GM19099 (cell line): ENCODE data around the gene PLK1.

Experiments
- POLR2A ChIP-seq: IDR thresholded peaks from 3 replicates; pipeline ENCODE4 v1.6.1; 2011; ENCODE audit warnings: low read depth; ENCODE audit not compliant: insufficient read length; ENCODE audit errors: extremely low read depth

PLK1 gene

DNA sequence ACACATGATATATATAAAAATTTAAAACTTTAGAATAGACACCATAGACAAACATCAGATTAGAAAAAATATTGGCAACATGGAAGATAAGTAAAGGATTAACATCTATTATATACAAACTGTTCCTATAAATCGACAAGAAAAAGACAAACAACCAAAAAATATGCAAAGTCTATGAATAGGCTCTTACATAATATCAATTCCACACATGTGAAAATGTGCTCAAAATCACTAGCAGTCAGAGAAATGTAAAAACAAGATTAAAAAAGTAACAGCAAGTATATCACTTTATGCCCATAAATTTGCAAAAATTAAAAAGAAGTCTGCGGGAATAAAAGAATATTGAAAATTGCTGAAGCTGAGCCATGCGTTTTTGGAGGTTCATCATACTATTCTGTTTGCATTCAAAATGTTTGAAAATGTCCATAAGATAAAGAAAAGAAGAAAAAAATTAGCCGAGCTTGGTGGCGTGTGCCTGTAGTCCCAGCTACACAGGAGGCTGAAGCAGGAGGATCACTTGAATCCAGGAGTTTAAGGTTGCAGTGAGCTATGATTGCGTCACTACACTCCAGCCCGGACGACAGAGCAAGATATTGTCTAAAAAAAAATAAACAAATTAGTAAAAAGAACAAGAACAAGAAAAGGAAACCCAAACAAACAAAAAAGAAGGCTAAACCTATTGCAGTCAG, 45.6 kb downstream of the PLK1 start:
- no peak for TF ChIP-seq POLR2A

DNA sequence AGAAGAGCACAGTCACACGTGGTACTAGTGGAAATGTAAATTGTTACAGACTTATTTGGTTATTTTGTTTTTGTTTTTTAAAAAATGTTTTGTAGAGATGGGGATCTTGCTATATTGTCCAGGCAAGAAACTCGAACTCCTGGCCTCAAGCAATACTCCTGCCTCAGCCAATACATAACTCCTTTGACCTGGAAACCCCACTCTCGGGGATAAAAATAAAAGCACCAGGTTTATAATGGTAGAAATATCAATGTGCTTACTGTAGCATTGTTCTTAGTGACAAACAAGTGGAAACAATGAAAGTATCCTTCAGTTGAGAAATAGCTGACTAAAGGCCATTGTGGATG, 46.1 kb downstream of the PLK1 start:
- TF ChIP-seq POLR2A: no peak

DNA sequence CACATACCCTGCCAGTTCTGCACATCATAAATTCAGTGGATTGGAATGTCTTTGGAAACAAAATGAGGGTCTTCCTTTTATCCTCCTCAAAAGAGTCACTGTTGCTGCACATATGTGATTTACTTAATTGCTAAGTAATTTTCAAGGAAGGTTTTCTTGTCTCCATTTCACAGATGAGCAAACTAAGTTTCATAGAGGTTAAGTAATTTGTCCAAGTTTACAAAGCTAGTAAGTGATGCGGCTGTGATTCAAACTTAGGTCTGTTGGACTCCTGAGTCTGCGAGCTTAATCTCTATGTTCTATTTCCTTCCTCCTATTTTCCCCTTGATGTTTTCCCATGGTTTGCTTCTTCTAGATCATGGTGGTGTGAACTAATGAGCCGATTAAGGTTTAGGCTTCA, 48.0 kb downstream of the PLK1 start:
- TF ChIP-seq POLR2A: no peak

DNA sequence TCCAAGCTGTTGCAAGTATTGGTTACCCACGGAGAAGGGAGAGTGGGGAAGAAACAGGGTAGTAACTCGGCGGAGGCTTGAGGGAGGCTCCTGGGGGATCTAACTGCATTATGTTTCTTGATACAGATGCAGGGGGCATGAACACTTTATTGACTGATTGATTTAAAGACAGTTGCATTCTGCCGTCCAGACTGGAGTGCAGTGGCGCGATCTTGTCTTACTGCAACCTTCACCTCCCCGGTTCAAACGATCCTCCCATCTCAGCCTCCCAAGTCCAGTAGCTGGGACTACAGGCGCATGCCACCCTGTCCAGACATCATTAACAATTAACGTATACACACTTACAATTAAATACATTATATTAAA, 49.4 kb downstream of the PLK1 start:
- no peak for TF ChIP-seq POLR2A

DNA sequence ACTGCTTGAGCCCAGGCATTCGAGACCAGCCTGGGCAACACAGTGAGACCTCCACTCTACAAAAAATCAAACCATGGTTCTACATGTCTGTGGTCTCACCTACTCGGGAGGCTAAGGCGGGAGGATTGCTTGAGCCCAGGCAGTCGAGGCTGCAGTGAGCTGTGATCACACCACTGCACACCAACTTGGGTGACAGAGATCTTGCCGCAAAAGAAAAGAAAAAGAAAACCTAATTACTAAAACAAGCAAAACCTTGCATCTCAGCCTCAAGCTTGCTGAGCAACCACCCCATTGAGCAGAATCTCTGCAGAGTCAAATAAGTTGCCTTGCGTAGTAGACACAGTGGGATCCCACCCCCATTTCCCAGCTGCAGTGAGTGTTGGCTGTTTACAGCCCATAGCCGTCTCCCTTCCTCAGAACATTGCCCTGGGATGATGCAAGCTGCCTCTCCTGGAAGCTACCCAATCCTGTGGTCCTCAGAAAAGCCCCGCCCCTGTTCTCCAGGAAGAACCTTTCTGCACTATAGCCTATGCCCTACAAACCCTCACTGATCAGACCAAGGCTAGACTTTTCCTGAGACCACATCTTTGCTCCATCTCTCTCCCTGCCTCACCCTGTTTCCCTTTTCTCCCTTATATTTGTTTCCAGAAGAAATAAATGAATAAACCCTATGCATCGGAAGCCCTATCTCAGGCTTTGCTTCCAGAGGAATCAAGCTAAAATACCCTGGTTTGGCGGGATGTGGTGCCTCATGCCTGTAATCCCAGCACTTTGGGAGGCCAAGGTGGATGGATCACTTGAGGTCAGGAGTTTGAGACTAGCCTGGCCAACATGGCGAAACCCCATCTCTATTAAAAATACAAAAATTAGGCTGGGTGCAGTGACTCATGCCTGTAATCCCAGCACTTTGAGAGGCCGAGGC, 51.1 kb downstream of the PLK1 start:
- no peak for TF ChIP-seq POLR2A

DNA sequence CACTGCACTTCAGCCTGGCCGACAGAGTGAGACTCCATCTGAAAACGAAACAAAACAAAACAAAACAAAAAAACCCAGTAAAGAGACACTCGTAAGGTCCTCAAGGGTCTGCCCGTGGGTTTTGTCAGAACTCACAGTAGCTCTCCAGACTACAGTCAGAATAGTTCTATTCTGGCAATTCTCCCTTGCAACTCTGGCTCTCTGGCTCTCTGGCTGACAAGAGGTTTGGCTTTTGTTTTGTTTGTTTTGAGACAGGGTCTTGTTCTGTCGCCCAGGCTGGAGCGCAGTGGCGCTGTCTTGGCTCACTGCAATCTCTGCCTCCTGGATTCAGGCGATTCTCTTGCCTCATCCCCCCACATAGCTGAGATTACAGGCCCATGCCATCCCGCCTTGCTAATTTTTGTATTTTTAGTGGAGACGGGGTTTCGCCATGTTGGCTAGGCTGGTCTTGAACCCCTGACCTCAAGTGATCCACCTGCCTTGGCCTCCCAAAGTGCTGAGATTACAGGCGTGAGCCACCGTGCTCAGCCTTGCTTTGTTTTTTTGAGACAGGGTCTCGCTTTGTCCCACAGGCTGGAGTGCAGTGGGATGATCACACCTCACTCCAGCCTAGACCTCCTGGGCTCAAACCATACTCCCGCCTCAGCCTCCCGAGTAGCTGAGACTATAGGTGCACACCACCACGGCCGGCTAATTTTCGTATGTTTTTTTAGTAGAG, 55.6 kb downstream of the PLK1 start:
- no peak for TF ChIP-seq POLR2A

DNA sequence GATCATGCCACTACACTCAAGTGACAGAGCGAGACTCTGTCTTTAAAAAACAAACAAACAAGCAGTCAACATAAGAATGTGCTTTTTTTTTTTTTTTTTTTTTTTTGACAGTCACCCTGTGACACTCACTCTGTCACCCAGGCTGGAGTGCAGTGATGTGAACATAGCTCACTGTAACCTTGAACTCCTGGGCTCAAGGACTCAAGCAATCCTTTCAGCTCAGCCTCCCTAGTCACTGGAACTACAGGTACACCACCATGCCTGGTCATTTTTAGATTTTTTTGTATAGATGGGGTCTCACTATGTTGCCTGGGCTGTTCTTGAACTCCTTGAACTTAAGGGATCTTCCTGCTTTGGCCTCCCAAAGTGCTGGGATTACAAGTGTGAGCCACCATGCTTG, 60.8 kb downstream of the PLK1 start:
- TF ChIP-seq POLR2A: no peak
